ENCODE data around the gene HTATIP2. TPM values are rescaled to one million over a fixed set of nuclear protein-coding genes. Genes with fewer than 3 reads are reported as not detected.

Gene HTATIP2
- total and polyA plus RNA-seq, 9 of the 15 experiments (the other 6 are each of a cell fraction or from before 2014, with no cell fraction given) = 48.3 to 90.9 (median 64.4) TPM

DNA sequence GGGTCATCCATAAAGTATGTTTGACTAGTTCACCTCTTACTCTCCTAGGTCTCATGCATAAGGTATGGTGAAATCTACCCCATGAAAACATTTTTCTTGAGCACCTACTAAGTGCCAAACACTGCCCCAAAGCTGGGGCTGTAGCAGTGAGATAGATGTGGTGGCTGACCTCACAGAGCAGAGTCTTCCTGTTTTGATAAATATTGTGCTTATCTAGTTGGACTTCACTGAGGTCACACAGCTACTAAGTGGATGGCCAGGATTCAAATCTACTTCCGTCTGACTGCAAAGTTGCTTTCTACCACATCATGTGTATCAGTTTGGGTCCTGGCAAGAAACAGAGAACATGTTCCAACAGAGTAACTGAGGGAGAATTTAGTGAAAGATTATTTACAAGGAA is 6.4 kb upstream of the HTATIP2 start (continued):
- TF ChIP-seq ZBTB5 (IDR thresholded peaks at IDR 0.05) (no peak), ZKSCAN1 (IDR thresholded peaks at IDR 0.05; ENCODE audit: low read depth, low read length) (peak; percentile 96), TEAD1 (CRISPR knock-in tag; IDR thresholded peaks at IDR 0.05) (no peak), TSC22D4 (tag; IDR thresholded peaks at IDR 0.05) (no peak), HMGXB4 (CRISPR knock-in tag; IDR thresholded peaks at IDR 0.05) (no peak), SRSF3 (IDR thresholded peaks at IDR 0.05; ENCODE audit: insufficient read depth, low read length) (no peak), NELFE (IDR thresholded peaks at IDR 0.05; ENCODE audit: insufficient read depth, insufficient read length) (no peak), ZNF518B (CRISPR knock-in tag; IDR thresholded peaks at IDR 0.05) (no peak), ZNF76 (CRISPR knock-in tag; IDR thresholded peaks at IDR 0.05; ENCODE audit: borderline replicate concordance) (no peak), ZNF134 (CRISPR knock-in tag; conservative IDR thresholded peaks at IDR 0.05) (no peak), THRB (CRISPR knock-in tag; conservative IDR thresholded peaks at IDR 0.05) (no peak), JUNB (CRISPR knock-in tag; conservative IDR thresholded peaks at IDR 0.05) (no peak)

Measured in K562 (cell line).